Body of pancreas (tissue), 4 donors: ENCODE measurements around the gene EPS15.

Experiments
- POLR2A ChIP-seq, 3 donors: fragments of 450-650 bp; IDR thresholded peaks; one replicate each; pipeline ENCODE4 v1.6.1; 2016; ENCODE audit warnings: antibody characterized with exemption in 3 of 3, mild to moderate bottlenecking in 2 of 3
- TF ChIP-seq, protein P1 (sequence below), 7 experiments: fragments of 450-650 bp in 4 of 7; fragments of 200-600 bp in 3 of 7; sonication (generic) in 3 of 7; IDR thresholded peaks; one replicate each; pipeline ENCODE4 v1.5.1; 2016 to 2019; ENCODE audit warnings: antibody characterized with exemption in 7 of 7

DNA sequence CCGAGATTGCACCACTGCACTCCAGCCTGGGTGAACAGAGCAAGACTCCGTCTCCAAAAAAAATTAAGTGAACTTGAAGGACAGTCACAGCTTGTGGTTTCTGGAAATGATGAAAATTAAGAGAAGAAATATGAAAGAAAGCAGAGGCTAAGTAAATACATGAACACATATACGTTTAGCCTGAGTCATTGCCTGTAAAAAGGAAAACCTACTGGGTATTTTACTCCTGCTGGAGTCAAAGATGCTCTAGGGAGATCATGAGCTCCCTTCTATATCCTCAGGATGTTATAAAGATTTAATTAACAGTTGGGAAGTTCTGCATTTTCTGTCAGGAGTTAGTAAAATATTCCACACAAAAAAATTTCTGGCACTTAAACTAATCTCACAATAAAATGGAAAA lies 145.2 kb downstream of the EPS15 start:
- TF ChIP-seq, protein P1, sequence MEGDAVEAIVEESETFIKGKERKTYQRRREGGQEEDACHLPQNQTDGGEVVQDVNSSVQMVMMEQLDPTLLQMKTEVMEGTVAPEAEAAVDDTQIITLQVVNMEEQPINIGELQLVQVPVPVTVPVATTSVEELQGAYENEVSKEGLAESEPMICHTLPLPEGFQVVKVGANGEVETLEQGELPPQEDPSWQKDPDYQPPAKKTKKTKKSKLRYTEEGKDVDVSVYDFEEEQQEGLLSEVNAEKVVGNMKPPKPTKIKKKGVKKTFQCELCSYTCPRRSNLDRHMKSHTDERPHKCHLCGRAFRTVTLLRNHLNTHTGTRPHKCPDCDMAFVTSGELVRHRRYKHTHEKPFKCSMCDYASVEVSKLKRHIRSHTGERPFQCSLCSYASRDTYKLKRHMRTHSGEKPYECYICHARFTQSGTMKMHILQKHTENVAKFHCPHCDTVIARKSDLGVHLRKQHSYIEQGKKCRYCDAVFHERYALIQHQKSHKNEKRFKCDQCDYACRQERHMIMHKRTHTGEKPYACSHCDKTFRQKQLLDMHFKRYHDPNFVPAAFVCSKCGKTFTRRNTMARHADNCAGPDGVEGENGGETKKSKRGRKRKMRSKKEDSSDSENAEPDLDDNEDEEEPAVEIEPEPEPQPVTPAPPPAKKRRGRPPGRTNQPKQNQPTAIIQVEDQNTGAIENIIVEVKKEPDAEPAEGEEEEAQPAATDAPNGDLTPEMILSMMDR (IDR thresholded peaks at IDR 0.05) = no peak
- TF ChIP-seq POLR2A (IDR thresholded peaks at IDR 0.05) = no peak
